Stimulated activated CD8-positive, alpha-beta memory T cell treated with anti-CD3 and anti-CD28 coated beads, Interleukin-7, amount 100 ng/mL, for 1 hour (primary cell): ENCODE measurements around the gene ATOH7.
"Not testable (repeated sequence)": the region's sequence is repeated elsewhere in the genome, so short reads cannot be mapped to it uniquely, and the experiment has no call there.

Experiments used
- DNase-seq, 2 donors: peaks; one replicate each; pipeline ENCODE4 v3.0.0-alpha.2; 2020; ENCODE audit warnings: low read depth in 2 of 2

The ATOH7 gene

DNA sequence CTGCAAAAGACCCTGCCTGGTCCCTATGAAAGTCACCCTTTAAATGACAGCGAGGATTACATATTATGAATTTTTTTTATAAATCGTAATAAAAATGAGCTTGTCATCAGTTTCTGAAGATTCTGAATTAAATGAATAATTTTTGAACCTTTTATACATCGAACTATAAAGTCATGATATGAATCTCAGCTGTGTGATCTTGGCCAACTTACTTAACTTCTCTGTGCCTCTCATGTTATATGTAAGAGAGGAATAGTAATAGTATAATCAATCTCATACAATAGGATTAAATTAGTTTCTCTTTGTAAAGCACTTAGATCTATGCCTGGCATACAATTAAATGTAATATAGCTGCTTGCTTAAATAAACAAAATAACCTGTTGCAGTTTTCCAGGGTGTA, 5.3 kb upstream of the ATOH7 start:
- no peak for DNase-seq

GRCh38 chr10:68235581-68235980, 3.7 kb upstream of the ATOH7 start:
- DNase-seq = no peak

- DNase-seq = no peak
Measured at GRCh38 chr10:68235111-68235510, 3.2 kb upstream of the ATOH7 start.

- DNase-seq = no peak
Measured at GRCh38 chr10:68233046-68233445, 1.1 kb upstream of the ATOH7 start.

- DNase-seq = no peak
Measured at GRCh38 chr10:68231106-68231816, 652 bp downstream of the ATOH7 start.

GRCh38 chr10:68230268-68230667, 1.6 kb downstream of the ATOH7 start:
- DNase-seq = no peak

- no peak for DNase-seq
Measured at GRCh38 chr10:68224810-68225209, 7.1 kb downstream of the ATOH7 start.

DNA sequence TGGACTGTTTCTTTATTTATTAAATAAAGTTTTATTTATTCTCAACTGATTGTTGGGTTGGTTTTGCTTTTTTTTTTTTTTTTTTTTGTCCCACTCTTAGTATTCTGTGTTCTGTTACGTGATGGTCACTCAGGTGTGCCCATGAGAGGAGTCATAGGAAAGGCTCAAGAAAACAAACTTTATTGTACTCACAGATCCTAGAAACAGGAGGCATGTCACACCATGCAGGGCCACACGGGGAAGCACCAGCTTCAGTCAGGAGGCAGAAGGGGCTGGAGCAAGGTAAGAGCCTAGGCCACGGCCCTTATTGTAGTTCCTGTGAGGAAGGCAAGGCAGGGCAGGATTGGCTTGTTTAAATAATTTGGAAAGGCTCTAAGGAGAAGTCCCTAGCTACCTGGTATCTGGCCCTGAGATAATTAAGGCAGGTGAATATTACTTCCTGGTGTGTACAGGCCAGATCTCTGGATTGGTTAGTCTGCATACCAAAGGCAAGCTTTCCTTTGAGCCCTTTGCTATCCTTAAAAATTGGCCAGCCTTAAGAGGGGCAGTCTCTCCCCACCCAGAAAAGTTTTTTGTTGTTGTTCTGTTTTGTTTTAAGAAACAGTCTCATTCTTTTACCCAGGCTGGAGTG, 8.3 kb downstream of the ATOH7 start:
- no peak for DNase-seq

- no peak for DNase-seq
Measured at GRCh38 chr10:68222391-68222790, 9.5 kb downstream of the ATOH7 start.

- DNase-seq = no peak
Measured at GRCh38 chr10:68221196-68221595, 10.7 kb downstream of the ATOH7 start.

GRCh38 chr10:68218786-68219185, 13.1 kb downstream of the ATOH7 start:
- DNase-seq = no peak

DNA sequence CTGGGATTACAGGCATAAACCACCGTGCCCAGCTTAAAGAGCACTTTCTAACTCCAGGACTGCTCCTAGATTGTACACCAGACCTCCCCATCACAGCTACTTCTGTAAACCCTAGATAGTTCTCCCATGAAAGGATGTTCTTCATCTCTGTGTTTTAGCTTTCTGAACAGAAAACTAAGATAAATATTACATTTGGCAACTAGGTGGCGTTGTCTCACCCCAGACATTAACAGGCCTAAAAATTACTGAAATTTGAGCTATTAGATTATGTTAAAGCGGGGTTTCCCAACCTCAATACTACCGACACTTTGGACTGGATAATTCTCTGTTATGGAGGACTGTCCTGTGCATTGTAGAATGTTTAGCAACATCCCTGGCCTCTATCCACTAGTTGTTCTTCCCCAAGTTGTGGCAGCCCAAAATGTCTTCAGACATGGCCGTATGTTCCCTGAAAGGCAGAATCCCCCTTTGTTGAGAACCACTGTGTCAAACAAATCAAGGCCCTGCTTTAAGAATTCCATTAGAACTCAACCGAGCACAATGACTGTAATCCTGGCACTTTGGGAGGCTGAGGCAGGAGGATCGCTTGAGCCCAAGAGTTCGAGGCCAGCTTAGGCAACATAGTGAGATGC, 19.1 kb downstream of the ATOH7 start:
- DNase-seq = no peak

- DNase-seq = no peak
Measured at GRCh38 chr10:68211669-68212068, 20.2 kb downstream of the ATOH7 start.

- no peak for DNase-seq
Measured at GRCh38 chr10:68208424-68209042, 23.4 kb downstream of the ATOH7 start.

DNA sequence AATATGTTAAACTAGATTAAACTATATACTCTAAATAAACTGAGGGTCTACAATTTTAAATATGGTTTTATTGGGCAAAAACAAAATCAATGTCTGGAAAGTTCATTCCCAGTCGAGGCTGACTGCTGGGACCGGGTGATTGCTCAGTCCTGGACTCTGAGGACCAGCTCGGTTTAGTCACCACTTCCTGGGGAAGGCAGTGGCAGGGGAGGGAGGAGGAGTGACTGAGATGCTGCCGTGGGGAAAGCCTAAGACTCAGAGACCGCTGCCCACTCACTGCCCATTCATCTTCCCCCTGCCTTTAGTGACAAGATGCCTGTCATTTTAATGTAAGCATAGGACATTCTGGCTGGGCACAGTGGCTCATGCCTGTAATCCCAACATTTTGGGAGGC, 29.0 kb downstream of the ATOH7 start:
- no peak for DNase-seq

GRCh38 chr10:68196701-68197100, 35.2 kb downstream of the ATOH7 start:
- no peak for DNase-seq

GRCh38 chr10:68195776-68196175, 36.1 kb downstream of the ATOH7 start:
- not testable (repeated sequence) for DNase-seq

- DNase-seq = no peak
Measured at GRCh38 chr10:68194290-68194689, 37.6 kb downstream of the ATOH7 start.

DNA sequence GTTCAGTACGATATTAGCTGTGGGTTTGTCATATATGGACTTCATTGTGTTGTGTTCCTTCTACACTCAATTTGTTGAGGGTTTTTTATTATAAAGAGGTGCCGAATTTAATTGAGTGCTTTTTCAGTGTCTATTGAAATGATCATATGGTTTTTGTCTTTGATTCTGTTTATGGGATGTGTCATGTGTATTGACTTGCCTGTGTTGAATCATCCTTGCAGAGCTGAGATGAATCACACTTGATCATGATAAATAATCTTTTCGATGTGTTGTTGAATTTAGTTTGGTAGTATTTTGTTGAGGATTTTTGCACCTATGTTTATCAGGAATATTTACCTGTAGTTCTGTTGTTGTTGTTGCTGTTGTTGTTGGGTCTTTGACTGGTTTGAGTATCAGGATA, 39.8 kb downstream of the ATOH7 start:
- no peak for DNase-seq

DNA sequence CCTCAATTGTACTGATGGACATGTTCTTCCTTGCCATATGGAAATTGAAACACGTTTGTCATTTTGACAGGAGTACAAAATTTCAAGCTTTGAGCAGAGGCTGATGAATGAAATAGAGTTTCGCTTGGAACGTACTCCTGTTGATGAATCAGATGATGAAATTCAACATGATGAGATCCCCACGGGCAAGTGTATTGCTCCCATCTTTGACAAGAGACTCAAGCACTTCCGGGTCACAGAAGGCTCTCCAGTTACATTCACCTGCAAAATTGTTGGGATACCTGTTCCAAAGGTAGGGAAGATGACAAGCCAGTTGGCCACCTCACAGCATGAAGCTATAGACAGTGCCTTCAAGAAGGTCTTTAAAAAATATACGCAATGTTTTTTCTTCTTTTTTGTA, 43.1 kb downstream of the ATOH7 start:
- no peak for DNase-seq

GRCh38 chr10:68185085-68185484, 46.8 kb downstream of the ATOH7 start:
- no peak for DNase-seq

GRCh38 chr10:68184546-68184945, 47.4 kb downstream of the ATOH7 start:
- no peak for DNase-seq
